Endodermal cell (in vitro differentiated cells): ENCODE data around the gene PALMD. TPM values are rescaled to one million over a fixed set of nuclear protein-coding genes. Genes with fewer than 3 reads are reported as not detected.

ENCODE experiments used
- DNase-seq: peaks from one replicate; pipeline ENCODE4 v3.0.0-alpha.2; 2017
- H3K27ac ChIP-seq: 2 replicates; pipeline ENCODE4 v1.5.1; 2013; ENCODE audit warnings: mild to moderate bottlenecking, low read depth, low read length, moderate library complexity
- H3K27me3 ChIP-seq: 2 replicates; pipeline ENCODE4 v1.6.1; 2013; ENCODE audit warnings: mild to moderate bottlenecking, low read length, moderate library complexity; ENCODE audit not compliant: insufficient read depth, control insufficient read depth, poor library complexity, severe bottlenecking
- H3K36me3 ChIP-seq: 2 replicates; pipeline ENCODE4 v1.7.0; 2013; ENCODE audit warnings: mild to moderate bottlenecking, low read length, moderate library complexity; ENCODE audit not compliant: control insufficient read depth, insufficient read depth
- H3K4me1 ChIP-seq: one replicate; pipeline ENCODE4 v1.7.0; 2013; ENCODE audit warnings: low read length; ENCODE audit not compliant: control insufficient read depth, insufficient read depth
- H3K4me3 ChIP-seq: 2 replicates; pipeline ENCODE4 v1.5.1; 2013; ENCODE audit warnings: mild to moderate bottlenecking, low read length, moderate library complexity
- H3K9ac ChIP-seq: 2 replicates; pipeline ENCODE4 v1.6.1; 2013; ENCODE audit warnings: mild to moderate bottlenecking, low read length, moderate library complexity; ENCODE audit not compliant: poor library complexity, severe bottlenecking; ENCODE audit errors: extremely low read depth
- H3K9me3 ChIP-seq: 2 replicates; pipeline ENCODE4 v1.6.1; 2013; ENCODE audit warnings: mild to moderate bottlenecking, low read length, moderate library complexity; ENCODE audit not compliant: control insufficient read depth
- H3K27ac Mint-ChIP-seq: 2 replicates; pipeline ENCODE4 v1.8.0; 2020; ENCODE audit warnings: mixed read lengths
- H3K27me3 Mint-ChIP-seq: 2 replicates; pipeline ENCODE4 v1.8.0; 2021; ENCODE audit warnings: mild to moderate bottlenecking, mixed read lengths; ENCODE audit not compliant: insufficient read depth
- H3K36me3 Mint-ChIP-seq: 2 replicates; pipeline ENCODE4 v1.8.0; 2020; ENCODE audit warnings: low read depth, mixed read lengths
- H3K4me1 Mint-ChIP-seq: 2 replicates; pipeline ENCODE4 v1.8.0; 2020; ENCODE audit warnings: mixed read lengths
- H3K4me3 Mint-ChIP-seq: 2 replicates; pipeline ENCODE4 v1.8.0; 2020; ENCODE audit warnings: mild to moderate bottlenecking, moderate library complexity, mixed read lengths
- H3K9me3 Mint-ChIP-seq: 2 replicates; pipeline ENCODE4 v1.8.0; 2020; ENCODE audit warnings: mild to moderate bottlenecking, mixed read lengths
- WGBS, 2 experiments: methylation state at CpG; one replicate each; pipeline versions ENCODE4 v1.1.5 to v1.1.7; 2013; ENCODE audit warnings: missing lambda C conversion rate in 2 of 2, mixed read lengths in 1 of 2; ENCODE audit not compliant: insufficient coverage in 1 of 2, insufficient read length in 1 of 2; 5-methylcytosine and 5-hydroxymethylcytosine counted together
- long read RNA-seq, 4 experiments: library from polyadenylated mRNA in 2 of 4; library from RNA in 1 of 4; library from capped mRNA in 1 of 4; stranded (forward) in 3 of 4; unstranded in 1 of 4; transcript quantifications; one replicate each; pipeline ENCODE4 v2.0.0, GENCODE V29; 2020 to 2021; ENCODE audit warnings: inconsistent platforms in 1 of 4
- polyA plus RNA-seq, 2 experiments: library from polyadenylated mRNA; stranded (reverse); fragments of 50-300 nt; gene quantifications; one replicate each; pipeline ENCODE4 v1.2.3, GENCODE V29; 2013
- total RNA-seq, 2 donors: library from RNA; stranded (reverse); fragmentation: NEBNext Ultra II Directional in 1 of 2; extraction: Animal tissue kit (Norgen Biotek cat#: 25700) in 1 of 2; gene quantifications; 2 replicates in 1 of 2; 3 replicates in 1 of 2; pipeline ENCODE4 v1.2.1, GENCODE V29; 2021
- TF ChIP-seq, protein P1 (sequence below): fragments of 200-600 bp; sonication (generic); conservative IDR thresholded peaks from 2 replicates; pipeline ENCODE4 v1.5.0; 2021; ENCODE audit warnings: antibody characterized with exemption, mild to moderate bottlenecking

Gene PALMD, protein sequence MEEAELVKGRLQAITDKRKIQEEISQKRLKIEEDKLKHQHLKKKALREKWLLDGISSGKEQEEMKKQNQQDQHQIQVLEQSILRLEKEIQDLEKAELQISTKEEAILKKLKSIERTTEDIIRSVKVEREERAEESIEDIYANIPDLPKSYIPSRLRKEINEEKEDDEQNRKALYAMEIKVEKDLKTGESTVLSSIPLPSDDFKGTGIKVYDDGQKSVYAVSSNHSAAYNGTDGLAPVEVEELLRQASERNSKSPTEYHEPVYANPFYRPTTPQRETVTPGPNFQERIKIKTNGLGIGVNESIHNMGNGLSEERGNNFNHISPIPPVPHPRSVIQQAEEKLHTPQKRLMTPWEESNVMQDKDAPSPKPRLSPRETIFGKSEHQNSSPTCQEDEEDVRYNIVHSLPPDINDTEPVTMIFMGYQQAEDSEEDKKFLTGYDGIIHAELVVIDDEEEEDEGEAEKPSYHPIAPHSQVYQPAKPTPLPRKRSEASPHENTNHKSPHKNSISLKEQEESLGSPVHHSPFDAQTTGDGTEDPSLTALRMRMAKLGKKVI
- under 1 TPM; 0.24 to 0.26 TPM for total RNA-seq
- 1.8 TPM for polyA plus RNA-seq (2013, experiment 1 of 2)
- 1.5 TPM for polyA plus RNA-seq (2013, experiment 2 of 2)
- long read RNA-seq, experiment 1, result 0 reads
- long read RNA-seq, experiment 2, partial matches to known transcripts, result 0 of 3 reads
- long read RNA-seq, experiment 2, other reads (novel, unspliced or antisense), result 0 of 3 reads
- long read RNA-seq, experiment 3, partial matches to known transcripts, result 0 of 2 reads
- long read RNA-seq, experiment 3, other reads (novel, unspliced or antisense), result 0 of 2 reads
- long read RNA-seq, experiment 4, result 0 reads

DNA sequence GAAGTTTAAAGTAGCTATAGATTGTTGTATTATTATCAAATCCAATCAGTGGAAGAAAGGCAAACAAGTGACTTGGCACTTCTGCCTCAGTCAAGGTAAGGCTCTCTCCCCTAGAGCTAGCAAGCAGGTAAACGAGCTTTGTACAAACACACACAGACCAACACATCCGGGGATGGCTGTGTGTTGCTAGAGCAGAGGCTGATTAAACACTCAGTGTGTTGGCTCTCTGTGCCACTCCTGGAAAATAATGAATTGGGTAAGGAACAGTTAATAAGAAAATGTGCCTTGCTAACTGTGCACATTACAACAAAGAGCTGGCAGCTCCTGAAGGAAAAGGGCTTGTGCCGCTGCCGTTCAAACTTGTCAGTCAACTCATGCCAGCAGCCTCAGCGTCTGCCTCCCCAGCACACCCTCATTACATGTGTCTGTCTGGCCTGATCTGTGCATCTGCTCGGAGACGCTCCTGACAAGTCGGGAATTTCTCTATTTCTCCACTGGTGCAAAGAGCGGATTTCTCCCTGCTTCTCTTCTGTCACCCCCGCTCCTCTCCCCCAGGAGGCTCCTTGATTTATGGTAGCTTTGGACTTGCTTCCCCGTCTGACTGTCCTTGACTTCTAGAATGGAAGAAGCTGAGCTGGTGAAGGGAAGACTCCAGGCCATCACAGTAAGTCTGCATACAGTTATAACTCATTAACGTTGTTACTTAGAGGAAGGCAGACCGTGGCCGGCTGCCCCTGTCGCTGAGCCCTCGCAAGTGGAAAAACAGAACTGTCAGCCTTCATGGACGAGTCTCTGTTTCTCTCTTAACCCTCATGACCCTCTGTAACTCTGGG is at the start of gene PALMD:
PALMD (plus strand) TSS at position 415 of the 833 bp plus-strand sequence; CDS start at position 620, 205 bp downstream.
- no peaks in the 10 kb centered on the region for H3K36me3 ChIP-seq
- no peaks in the 10 kb centered on the region for H3K36me3 Mint-ChIP-seq
- H3K27ac Mint-ChIP-seq, result peak within 1 kb of the TSS; percentile 71
- TF ChIP-seq, protein P1, sequence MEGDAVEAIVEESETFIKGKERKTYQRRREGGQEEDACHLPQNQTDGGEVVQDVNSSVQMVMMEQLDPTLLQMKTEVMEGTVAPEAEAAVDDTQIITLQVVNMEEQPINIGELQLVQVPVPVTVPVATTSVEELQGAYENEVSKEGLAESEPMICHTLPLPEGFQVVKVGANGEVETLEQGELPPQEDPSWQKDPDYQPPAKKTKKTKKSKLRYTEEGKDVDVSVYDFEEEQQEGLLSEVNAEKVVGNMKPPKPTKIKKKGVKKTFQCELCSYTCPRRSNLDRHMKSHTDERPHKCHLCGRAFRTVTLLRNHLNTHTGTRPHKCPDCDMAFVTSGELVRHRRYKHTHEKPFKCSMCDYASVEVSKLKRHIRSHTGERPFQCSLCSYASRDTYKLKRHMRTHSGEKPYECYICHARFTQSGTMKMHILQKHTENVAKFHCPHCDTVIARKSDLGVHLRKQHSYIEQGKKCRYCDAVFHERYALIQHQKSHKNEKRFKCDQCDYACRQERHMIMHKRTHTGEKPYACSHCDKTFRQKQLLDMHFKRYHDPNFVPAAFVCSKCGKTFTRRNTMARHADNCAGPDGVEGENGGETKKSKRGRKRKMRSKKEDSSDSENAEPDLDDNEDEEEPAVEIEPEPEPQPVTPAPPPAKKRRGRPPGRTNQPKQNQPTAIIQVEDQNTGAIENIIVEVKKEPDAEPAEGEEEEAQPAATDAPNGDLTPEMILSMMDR, result no peak
- H3K27me3 ChIP-seq, result no peaks in the 10 kb centered on the region
- H3K4me3 ChIP-seq, result peak within 1 kb of the TSS; percentile 50
- 44 to 49% methylated on average over 8 to 17 of the region's 17 CpGs for WGBS, 2 experiments
- peak; percentile 65 for DNase-seq
- peak within 1 kb of the TSS; percentile 34 for H3K4me3 Mint-ChIP-seq
- H3K27me3 Mint-ChIP-seq, result no peaks in the 10 kb centered on the region
- no peak within 1 kb of the TSS for H3K9ac ChIP-seq
- peaks cover 17% of the 10 kb centered on the region for H3K4me1 ChIP-seq
- H3K4me1 Mint-ChIP-seq, result peaks cover 42% of the 10 kb centered on the region
- H3K27ac ChIP-seq, result peak within 1 kb of the TSS; percentile 67
- H3K9me3 Mint-ChIP-seq, result no peaks in the 10 kb centered on the region
- no peaks in the 10 kb centered on the region for H3K9me3 ChIP-seq

DNA sequence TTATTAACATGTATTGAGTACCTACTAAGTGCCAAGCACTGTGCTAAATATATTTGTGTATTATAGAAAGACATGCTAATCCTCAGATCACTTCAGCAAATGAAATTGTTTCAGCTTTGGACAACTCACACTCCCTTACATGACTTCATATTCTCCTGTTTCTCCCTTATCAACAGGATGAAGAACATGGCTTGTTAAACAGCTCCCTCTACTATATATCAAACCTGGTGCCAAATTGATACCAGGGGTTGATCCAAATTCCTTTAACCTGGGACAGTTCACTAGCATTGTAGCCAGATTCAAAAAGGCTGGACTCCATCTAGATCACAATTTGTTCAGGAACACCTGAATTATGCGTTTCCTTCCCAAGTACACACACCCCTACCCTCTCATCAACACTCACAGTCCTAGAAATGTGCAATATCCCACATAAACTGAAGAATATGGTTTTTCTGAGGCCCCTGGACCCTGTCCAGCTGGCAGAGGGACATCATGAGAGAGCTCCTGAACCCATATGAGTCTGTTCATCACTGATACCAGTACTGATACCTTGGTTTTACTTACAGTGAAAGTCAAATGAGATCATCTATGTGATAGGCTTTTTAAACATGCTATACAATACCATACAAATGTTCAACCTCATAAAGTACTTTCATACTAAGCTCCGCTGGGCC is 47.0 kb upstream of the PALMD start:
- 88 to 95% methylated on average over 1 to 2 of the region's 2 CpGs for WGBS, 2 experiments
- Mint-ChIP-seq H3K9me3 (no peaks in the 10 kb centered on the region), H3K27ac (no peak overlapping the region), H3K27me3 (no peaks in the 10 kb centered on the region), H3K4me3 (no peak overlapping the region), H3K36me3 (no peaks in the 10 kb centered on the region), H3K4me1 (peaks cover 6% of the 10 kb centered on the region)
- Histone ChIP-seq H3K9ac (no peak overlapping the region), H3K27me3 (no peaks in the 10 kb centered on the region), H3K36me3 (no peaks in the 10 kb centered on the region), H3K27ac (no peak overlapping the region), H3K4me3 (no peak overlapping the region), H3K9me3 (no peaks in the 10 kb centered on the region), H3K4me1 (no peaks in the 10 kb centered on the region)
- no peak for DNase-seq
- TF ChIP-seq, protein P1, result no peak
